NCI-H345 treated with DMSO at 0.1 percent for 48 hours (cell line): ENCODE measurements around the gene LRCH2.
"Not testable (repeated sequence)": the region's sequence is repeated elsewhere in the genome, so short reads cannot be mapped to it uniquely, and the experiment has no call there.

ENCODE experiments used
- DNase-seq: peaks from one replicate; lab custom pipeline; 2025; ENCODE audit not compliant: unreplicated experiment; lab: John Stamatoyannopoulos, UW

The LRCH2 gene

DNA sequence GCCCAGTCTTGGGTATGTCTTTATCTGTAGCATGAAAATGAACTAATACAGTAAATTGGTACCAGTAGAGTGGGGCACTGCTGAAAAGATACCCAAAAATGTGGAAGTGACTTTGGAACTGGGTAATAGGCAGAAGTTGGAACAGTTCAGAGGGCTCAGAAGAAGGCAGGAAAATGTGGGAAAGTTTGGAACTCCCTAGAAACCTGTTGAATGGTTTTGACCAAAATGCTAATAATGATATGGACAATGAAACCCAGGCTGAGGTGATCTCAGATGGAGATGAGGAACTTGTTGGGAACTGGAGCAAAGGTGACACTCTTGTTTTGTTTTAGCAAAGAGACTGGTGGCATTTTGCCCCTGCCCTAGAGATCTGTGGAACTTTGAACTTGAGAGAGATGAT lies 24.3 kb downstream of the LRCH2 start:
- DNase-seq = not testable (repeated sequence)

DNA sequence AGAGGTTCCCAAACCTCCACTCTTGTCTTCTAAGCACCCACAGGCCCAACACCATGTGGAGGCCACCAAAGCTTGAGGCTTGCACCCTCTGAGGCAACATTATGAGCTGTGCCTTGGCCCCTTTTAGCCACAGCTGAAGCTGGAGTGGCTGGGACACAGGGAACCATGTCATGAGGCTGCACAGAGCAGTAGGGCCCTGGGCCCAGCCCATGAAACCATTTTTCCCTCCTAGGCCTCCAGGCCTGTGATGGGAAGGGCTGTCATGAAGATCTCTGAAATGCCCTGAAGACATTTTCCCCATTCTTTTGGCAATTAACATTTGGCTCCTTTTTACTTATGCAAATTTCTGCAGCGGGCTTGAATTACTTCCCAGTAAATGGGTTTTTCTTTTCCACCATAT lies 29.9 kb downstream of the LRCH2 start:
- no peak for DNase-seq

DNA sequence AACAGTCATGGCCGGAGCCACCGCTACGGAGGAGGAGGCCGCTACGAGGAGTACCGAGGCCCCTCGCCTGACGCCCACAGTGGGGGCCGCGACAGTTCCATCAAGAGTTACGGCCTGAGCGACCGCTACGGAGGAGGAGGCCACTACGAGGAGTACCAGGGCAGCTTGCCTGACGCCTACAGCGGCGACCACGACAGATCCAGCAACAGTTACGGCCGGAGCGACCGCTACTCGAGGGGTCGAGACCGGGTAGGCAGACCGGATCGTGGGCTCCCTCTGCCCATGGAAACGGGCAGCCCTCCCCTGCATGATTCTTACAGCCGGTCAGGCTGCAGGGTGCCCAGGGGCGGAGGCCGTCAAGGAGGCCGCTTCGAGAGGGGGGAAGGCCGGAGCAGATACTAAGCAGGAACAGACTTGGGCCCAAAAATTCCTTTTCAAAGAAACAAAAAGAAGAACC lies 41.6 kb downstream of the LRCH2 start:
- DNase-seq = no peak

DNA sequence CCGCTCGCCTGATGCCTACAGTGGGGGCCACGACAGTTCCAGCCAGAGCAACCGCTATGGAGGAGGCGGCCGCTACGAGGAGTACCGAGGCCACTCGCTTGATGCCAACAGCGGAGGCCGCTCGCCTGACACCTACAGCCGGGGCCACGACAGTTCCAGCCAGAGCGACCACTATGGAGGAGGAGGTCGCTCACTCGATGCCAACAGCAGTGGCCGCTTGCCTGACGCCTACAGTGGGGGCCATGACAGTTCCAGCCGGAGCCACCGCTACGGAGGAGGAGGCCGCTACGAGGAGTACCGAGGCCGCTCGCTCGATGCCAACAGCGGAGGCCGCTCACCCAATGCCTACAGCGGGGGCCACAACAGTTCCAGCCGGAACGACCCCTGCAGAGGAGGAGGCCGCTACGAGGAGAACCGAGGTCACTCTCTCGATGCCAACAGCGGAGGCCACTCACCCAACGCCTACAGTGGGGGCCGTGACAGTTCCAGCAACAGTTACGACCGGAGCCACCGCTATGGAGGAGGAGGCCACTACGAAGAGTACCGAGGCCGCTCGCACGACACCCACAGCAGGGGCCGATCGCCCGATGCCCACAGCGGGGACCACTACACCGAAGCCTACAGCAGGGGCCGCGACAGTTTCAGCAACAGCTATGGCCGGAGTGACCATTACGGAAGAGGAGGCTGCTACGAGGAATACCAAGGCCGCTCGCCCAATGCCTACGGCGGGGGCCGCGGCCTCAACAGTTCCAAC lies 42.2 kb downstream of the LRCH2 start:
- no peak for DNase-seq

DNA sequence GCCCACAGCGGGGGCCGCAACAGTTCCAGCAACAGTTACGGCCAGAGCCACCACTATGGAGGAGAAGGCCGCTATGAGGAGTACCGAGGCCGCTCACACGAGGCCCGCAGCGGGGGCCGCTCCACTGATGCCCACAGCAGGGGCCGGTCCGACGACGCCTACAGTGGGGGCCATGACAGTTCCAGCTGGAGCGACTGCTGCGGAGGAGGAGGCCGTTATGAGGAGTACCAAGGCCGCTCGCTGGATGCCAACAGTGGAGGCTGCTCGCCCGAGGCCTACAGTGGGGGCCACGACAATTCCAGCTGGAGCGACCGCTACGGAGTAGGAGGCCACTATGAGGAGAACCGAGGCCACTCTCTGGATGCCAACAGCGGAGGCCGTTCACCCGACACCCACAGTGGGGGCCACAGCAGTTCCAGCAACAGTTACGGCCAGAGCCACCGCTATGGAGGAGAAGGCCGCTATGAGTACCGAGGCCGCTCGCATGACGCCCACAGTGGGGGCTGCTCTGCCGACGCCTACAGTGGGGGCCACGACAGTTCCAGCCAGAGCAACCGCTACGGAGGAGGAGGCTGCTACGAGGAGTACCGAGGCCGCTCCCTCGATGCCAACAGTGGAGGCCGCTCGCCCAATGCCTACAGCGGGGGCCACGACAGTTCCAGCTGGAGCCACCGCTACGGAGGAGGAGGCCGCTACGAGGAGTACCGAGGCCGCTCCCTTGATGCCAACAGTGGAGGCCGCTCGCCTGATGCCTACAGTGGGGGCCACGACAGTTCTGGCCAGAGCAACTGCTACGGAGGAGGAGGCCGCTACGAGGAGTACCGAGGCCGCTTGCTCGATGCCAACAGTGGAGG lies 43.0 kb downstream of the LRCH2 start:
- DNase-seq = no peak

DNA sequence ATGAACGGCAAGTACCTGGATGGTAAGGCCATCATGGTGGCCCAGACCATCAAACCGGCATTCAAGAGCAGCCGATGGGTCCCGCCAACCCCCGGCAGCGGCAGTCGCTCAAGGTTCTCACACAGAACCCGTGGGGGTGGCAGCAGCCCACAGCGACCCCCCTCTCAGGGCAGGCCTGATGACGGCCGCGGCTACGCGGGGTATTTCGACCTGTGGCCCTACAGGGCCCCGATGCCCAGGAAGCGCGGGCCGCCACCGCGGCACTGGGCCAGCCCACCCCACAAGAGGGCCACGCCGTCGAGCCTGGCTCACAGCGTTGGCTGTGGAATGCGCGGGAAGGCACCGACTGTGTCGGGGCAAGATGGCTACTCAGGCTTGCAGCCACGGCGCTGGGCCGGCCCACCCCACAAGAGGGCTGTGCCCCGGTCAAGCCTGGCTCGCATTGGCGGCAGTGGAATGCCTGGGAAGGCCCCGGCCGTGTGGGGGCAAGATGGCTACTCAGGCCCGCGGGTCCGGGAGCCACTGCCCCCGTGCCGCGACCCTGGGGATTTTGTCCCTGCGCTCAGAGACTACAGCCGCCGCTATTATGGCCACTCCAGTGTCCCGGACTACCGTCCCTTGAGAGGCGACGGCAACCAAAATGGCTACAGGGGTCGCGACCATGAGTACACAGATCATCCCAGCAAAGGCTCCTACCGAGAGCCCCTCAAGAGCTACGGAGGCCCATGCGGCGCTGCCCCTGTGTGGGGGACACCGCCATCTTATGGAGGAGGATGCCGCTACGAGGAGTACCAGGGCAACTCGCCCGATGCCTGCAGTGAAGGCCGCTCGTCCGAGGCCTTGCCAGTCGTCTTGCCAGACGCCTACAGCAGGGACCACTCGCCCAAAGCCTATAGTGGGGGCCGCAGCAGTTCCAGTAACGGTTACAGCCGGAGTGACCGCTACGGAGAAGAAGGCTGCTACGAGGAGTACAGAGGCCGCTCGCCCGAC lies 44.0 kb downstream of the LRCH2 start:
- no peak for DNase-seq

DNA sequence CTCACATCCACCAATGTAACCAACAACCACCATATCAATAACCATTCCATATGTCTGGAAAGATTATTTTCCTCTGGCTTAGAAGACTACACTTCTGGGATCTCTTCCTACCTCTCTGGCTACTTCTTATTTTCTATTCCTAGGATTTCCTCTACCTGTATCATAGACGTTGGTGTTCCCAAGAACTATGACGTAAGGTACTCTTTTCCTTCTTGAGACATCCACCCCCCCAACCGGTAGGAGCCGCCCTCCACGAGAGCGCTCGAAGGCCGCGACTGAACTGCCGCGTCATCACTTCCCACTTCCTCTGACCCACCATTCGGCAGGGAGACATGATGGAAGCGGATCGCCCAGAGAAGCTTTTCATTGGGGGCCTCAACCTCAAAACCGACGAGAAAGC lies 44.8 kb downstream of the LRCH2 start, which contains the start of gene RBMXL3:
Gene RBMXL3, plus strand, starts transcription at position 301 of the 400 bp plus-strand sequence. Its CDS starts 32 bp downstream, at position 333.
- DNase-seq = no peak

DNA sequence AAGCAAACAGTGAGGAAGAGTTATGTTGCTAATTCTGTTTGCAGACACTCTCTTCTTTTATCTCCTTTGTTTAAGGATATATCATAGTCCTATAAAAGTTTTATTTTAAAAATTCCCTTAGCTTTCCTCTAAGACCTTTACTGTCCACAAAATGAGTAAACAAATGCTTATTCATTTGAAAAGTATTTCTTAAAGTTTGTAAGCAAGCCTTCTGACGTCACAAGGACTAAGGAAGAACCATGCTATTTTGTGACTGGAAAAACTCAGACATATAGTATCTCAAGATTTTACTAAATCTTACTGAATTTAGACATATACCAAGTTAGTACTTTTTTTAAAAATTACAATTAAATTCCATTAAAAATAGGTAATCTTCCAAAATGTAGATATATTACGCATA lies 49.9 kb downstream of the LRCH2 start:
- no peak for DNase-seq

DNA sequence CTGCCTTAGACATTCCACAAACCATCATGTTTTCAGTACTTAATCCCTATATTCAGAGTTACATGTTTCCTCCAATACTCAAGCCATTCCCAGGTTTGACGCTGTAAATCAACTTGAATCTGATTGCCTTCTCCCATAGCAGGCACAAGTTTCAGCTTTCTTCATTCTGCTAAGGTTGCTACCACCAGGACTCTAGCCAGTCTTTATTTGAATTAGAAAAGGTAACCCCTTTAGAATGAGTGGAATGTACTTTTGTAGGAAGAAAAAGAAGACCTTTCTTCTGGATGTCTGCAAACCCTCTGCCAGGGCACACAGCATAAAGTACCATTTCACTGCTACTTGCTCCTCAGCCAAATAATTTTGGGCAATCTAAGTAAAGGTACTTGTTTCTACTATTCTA lies 55.4 kb downstream of the LRCH2 start:
- no peak for DNase-seq

DNA sequence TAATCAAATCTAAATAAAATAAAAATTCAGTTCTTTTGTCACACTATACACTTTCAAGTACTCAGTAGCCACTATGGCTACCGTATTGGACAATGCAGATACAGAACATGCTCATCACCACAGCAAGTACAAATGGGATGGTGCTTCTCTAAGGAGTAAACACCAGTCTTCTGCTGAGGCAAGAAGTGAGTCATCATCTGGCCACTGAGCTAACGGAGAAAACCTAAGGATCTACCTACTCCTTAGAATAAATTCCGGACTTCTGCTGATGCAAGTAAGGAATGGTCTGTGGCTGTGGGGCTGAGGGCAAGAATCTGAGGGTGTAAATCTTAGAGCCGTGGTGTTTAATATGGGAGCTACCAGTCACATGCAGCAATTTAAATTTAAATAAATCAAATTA lies 56.0 kb downstream of the LRCH2 start:
- DNase-seq = no peak

DNA sequence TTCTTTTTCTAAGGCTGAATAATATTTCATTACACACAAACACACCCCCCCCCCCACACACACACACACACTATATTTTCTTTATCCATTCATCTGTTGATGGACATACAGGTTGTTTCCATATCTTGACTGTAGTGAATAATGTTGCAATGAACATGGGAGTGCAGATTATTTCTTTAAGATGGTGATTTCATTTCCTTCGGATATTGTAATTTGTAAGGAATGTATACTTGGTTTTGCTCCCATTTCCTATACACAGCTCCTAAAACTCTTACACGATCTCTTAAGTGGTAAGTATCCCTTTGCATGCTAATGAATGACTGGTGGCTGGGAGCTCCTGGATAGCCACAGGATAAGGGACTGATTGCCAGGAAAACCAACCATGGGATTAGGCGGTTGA lies 59.3 kb downstream of the LRCH2 start:
- no peak for DNase-seq

DNA sequence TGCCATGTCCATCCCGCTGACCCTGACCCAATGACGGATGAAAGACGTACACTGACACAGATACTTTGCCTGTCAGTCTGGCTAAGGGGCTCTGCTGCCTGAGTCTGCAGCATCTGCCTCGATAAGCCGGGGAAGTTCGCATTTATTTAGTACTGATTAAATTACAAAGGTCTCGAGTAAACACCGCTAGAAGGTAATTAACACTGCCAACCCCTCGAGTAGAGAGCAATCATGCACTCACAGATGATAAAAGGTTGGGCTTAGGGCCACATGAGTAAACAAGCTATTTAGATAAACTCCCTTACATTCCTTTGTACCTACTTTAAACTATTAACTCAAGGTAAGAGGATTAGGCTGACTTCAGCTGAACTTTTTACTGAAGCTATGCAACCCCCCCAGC lies 60.7 kb downstream of the LRCH2 start:
- DNase-seq = no peak

DNA sequence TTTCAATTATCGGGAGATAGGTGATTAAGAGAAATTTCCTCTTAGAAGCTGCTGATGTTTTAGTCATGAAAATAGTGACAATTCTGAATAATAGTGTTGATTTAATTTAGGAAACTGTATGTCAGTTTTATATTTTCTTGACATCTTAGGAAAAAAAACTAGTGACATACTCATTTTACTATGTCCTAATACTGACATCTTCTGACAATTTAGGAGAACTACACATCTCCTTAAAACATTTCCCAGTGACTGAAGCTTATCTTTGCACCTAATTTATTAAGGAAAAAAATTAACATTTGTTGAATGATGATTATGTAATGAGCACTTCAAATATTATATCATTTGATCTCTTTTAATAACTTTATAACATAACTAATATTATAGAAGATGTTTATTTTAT lies 86.7 kb downstream of the LRCH2 start:
- peak; percentile 0 for DNase-seq

DNA sequence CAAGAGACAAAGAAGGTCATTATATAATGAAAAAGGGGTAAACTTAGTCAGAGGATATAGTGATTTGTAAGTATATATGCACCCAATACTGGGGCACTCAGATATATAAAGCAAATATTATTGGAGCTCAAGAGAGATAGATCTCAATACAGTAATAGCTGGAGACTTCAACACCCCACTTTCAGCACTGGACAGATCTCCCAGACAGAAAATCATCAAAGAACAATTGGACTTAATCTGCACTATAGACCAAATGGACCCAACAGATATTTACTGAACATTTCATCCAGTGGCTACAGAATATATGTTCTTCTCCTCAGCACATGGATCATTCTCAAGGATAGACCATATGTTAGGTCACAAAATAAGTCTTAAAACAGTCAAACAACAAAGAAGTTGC lies 91.8 kb downstream of the LRCH2 start:
- DNase-seq = no peak

DNA sequence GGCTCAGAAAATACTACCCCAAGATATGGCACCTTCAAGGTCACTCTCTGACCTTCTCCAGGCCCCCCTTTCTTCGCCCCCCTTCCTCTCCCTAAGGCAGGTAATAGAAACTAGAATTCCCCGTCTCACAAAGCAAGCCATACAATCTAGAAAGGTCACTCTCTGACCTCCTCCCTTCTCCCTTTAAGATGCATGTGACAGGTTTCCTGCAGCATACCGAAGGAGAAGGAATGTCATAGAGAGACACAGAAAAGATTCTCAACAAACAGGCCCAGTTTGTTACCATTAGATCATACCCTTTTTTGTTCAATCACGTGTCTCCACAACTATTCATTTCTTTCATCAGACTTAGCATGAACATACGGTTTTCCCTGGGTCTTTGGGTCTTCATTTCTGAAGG lies 95.9 kb downstream of the LRCH2 start:
- DNase-seq = no peak

DNA sequence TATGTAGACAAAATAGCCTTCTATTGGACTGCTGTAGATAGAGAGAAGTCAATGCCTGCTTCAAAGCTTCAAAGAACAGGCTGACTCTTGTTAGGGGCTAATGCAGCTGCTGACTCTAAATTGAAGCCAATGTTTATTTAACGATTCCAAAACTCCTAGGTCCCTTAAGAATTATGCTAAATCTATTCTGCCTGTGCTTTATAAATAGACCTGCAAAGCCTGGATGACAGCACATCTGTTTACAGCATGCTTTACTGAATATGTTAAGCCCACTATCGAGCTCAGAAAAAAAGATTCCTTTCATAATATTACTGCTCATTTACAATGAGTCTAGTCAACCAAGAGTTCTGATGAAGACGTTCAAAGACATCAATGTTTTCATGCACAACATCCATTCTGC lies 99.5 kb downstream of the LRCH2 start:
- no peak for DNase-seq

DNA sequence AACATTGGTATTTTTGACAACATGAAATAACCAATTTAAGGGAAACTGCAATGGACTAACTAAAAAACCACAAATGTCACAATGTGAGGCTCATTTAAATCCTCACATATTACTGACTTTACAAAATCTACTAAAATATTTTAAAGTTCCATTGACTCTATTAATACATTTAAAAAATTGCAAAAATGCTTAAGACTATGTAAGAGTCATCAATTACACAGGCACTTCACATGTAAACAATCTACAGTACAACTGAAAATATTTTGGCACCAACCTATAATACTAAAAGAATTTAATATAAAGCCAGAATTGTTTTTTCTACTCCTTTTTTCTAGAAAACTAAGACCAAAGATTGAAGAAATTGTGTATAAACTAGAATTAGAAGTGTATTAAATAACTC lies 121.5 kb downstream of the LRCH2 start:
- DNase-seq = no peak

DNA sequence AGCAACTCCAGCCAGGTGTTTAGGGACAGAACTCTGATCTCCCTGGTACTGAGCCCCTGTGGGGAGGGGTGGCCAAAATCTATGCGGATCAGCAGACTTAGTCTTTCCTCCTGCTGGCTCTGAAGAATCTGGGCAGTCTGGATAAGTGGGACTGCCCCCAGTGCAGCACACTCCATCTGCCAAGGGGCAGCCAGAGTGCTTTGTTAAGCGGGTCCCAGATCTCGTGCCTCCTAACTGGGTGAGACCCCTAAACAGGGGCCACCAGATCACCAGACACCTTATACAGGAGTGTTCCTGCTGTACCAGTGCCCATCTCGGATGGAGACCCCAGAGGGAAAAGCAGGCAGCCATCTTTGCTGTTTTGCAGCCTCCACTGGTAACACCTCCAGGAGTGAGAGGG lies 135.0 kb downstream of the LRCH2 start:
- no peak for DNase-seq

DNA sequence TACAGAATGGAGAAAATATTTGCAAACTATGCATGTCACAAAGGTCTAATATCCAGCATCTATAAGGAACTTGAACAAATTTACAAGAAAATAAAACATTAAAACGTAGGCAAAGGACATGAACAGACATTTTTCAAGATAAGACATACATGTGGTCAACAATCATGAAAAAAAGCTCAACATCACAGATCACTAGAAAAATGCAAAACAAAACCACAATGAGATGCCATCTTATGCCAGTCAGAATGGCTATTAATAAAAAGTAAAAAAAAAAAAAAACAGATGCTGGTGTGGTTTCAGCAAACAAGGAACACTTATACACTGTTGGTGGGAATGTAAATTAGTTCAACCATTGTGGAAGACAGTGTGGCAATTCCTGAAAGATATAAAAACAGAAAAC lies 140.7 kb downstream of the LRCH2 start:
- DNase-seq = no peak

DNA sequence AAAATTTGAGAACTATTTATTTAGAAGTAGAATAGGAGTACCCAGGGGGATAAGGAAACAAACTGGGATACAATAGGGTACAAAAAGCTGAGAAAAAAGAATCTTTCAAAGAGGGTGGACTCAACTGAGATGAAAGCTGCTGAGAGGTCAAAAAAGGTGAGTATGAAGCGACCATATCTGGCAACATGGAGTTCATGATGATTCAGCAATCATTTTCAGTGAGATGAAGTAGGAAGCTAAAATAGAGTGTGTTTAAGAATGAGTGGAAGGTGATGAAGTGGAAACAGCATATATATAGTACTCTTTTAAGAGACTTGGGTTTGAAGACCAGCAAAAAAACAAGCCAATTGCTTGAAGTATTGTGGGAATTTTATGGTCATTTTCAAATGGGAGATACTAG lies 144.5 kb downstream of the LRCH2 start:
- DNase-seq = no peak

DNA sequence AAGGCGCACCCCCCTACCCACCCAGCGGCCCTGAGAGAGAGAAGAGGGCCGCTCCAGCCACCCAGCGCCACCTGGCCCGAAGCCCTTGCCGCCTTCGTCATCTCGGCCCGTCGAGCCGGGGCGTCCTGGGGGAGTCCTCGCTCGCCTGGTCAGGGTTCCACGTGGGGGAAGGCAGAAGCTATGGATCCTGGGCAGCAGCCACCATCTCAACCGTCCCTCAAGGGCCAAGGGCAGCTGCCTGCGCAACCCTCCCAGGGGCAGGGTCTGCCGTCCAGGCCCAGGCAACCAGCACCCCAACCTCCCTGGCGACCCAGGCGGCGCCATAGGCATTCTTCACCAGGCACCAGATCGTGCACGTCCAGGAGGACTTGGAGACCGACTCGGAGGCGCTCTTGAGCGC lies 165.0 kb downstream of the LRCH2 start:
- no peak for DNase-seq
